Esophagus squamous epithelium (tissue), 4 donors: Measurements from ENCODE around the gene DENND4C.

Experiments used
- CTCF ChIP-seq, 6 experiments: fragments of 450-650 bp in 4 of 6; fragments of 200-600 bp in 2 of 6; sonication (generic) in 2 of 6; IDR thresholded peaks; one replicate each; pipeline ENCODE4 v1.5.1; 2016 to 2019; ENCODE audit warnings: antibody characterized with exemption in 6 of 6, mild to moderate bottlenecking in 4 of 6, moderate library complexity in 4 of 6
- POLR2A ChIP-seq, 4 donors: fragments of 450-650 bp; IDR thresholded peaks; one replicate each; pipeline ENCODE4 v1.6.1; 2017; ENCODE audit warnings: antibody characterized with exemption in 4 of 4, mild to moderate bottlenecking in 4 of 4, moderate library complexity in 3 of 4

GRCh38 chr9:19283072-19283710 is 52.7 kb downstream of the DENND4C start:
- TF ChIP-seq POLR2A (IDR thresholded peaks at IDR 0.05) (no peak), CTCF (IDR thresholded peaks at IDR 0.05) (no peak)
